Activated CD4-positive, alpha-beta memory T cell treated with anti-CD3 and anti-CD28 coated beads for 36 hours (primary cell): ENCODE results near the gene SREBF1. TPM values are rescaled to one million over a fixed set of nuclear protein-coding genes. Genes with fewer than 3 reads are reported as not detected.
A peak's percentile ranks its signal among the peaks of the same experiment; 100 is the strongest.

Experiments
- CTCF ChIA-PET: fragments of 350-600 bp; sonication (Branson Sonifier 250); formaldehyde crosslinking; loops from one replicate; lab custom pipeline; 2021; ENCODE audit warnings: antibody characterized with exemption, inconsistent platforms; lab: Charles Lee
- POLR2A ChIA-PET: fragments of 350-600 bp; sonication (Branson Sonifier 250); formaldehyde crosslinking; loops from one replicate; lab custom pipeline; 2021; ENCODE audit warnings: antibody characterized with exemption; lab: Charles Lee
- DNase-seq: peaks from one replicate; pipeline ENCODE4 v3.0.0-alpha.2; 2020
- H3K27ac Mint-ChIP-seq: one replicate; pipeline ENCODE4 v1.8.0; 2021; ENCODE audit warnings: mixed read lengths
- H3K27me3 Mint-ChIP-seq: one replicate; pipeline ENCODE4 v1.8.0; 2021; ENCODE audit warnings: mixed read lengths
- H3K36me3 Mint-ChIP-seq: one replicate; pipeline ENCODE4 v1.8.0; 2021; ENCODE audit warnings: mixed read lengths
- H3K4me1 Mint-ChIP-seq: one replicate; pipeline ENCODE4 v1.8.0; 2021; ENCODE audit warnings: low read depth, mixed read lengths
- H3K4me3 Mint-ChIP-seq: one replicate; pipeline ENCODE4 v1.8.0; 2021; ENCODE audit warnings: mild to moderate bottlenecking, mixed read lengths
- H3K9me3 Mint-ChIP-seq: one replicate; pipeline ENCODE4 v1.8.0; 2021; ENCODE audit warnings: mixed read lengths
- intact Hi-C: fragments of 100-400 bp; cut with micrococcal nuclease; formaldehyde crosslinking; loops from one replicate; pipeline ENCODE4 v1.15.1; 2023
- total RNA-seq, 2 experiments: library from RNA; stranded (reverse); gene quantifications; one replicate each; pipeline ENCODE4 v1.2.3, GENCODE V29; 2021

SREBF1 gene
- total RNA-seq = 100 to 1,000 TPM in 1 of 2 experiments, 10 to 100 TPM in 1; 93.7 to 106 TPM

GRCh38 chr17:17836818-17837379 lies at the start of gene SREBF1:
Gene SREBF1 (minus strand): TSS chr17:17836986. CDS start chr17:17836817, 169 bp downstream.
- Mint-ChIP-seq H3K36me3 (peaks cover 33% of the 10 kb centered on the region), H3K4me3 (peak within 1 kb of the TSS; percentile 89), H3K27ac (peak within 1 kb of the TSS; percentile 96), H3K4me1 (peaks cover 69% of the 10 kb centered on the region), H3K9me3 (no peaks in the 10 kb centered on the region), H3K27me3 (no peaks in the 10 kb centered on the region)
- intact Hi-C loops = loop anchor here (2.0 to 5.0 kb wide), 2 partner anchors 14 to 155 kb away; partner anchors contain the start of gene RAI1
- POLR2A ChIA-PET = interaction anchor here (1.0 to 6.9 kb wide), 13 partner anchors 11 to 1621 kb away, joined by 3 to 135 read pairs (median 4); partner anchors contain the start of genes DRC3 and TOM1L2
- peak; percentile 80 for DNase-seq
- CTCF ChIA-PET = interaction anchor here (0.9 to 2.7 kb wide), 12 partner anchors 9 to 197 kb away, joined by 3 to 12 read pairs (median 6); no protein-coding TSS in a partner anchor

GRCh38 chr17:17886226-17886625 lies 49.4 kb upstream of the SREBF1 start:
- no peak overlapping the region for H3K27ac Mint-ChIP-seq
- H3K36me3 Mint-ChIP-seq = no peaks in the 10 kb centered on the region
- no peak for DNase-seq
- POLR2A ChIA-PET = no interaction called here
- CTCF ChIA-PET = no interaction called here
- no peaks in the 10 kb centered on the region for H3K27me3 Mint-ChIP-seq
- no peaks in the 10 kb centered on the region for H3K9me3 Mint-ChIP-seq
- H3K4me1 Mint-ChIP-seq = no peaks in the 10 kb centered on the region
- intact Hi-C loops = no loop called here
- no peak overlapping the region for H3K4me3 Mint-ChIP-seq

GRCh38 chr17:17884391-17885357 lies 47.9 kb upstream of the SREBF1 start:
- H3K9me3 Mint-ChIP-seq = no peaks in the 10 kb centered on the region
- no peaks in the 10 kb centered on the region for H3K36me3 Mint-ChIP-seq
- no peak overlapping the region for H3K4me3 Mint-ChIP-seq
- POLR2A ChIA-PET = no interaction called here
- intact Hi-C loops = loop anchor here (5.0 kb wide), 1 partner anchor 33 kb away; no protein-coding TSS in a partner anchor
- H3K27me3 Mint-ChIP-seq = no peaks in the 10 kb centered on the region
- no peak for DNase-seq
- H3K27ac Mint-ChIP-seq = no peak overlapping the region
- no peaks in the 10 kb centered on the region for H3K4me1 Mint-ChIP-seq
- CTCF ChIA-PET = interaction anchor here (0.6 to 1.5 kb wide), 4 partner anchors 14 to 30 kb away, joined by 3 to 4 read pairs (median 3); no protein-coding TSS in a partner anchor

GRCh38 chr17:17883801-17884200 lies 47.0 kb upstream of the SREBF1 start:
- CTCF ChIA-PET = no interaction called here
- no peaks in the 10 kb centered on the region for H3K9me3 Mint-ChIP-seq
- H3K27me3 Mint-ChIP-seq = no peaks in the 10 kb centered on the region
- no peaks in the 10 kb centered on the region for H3K36me3 Mint-ChIP-seq
- no peak overlapping the region for H3K4me3 Mint-ChIP-seq
- intact Hi-C loops = loop anchor here (5.0 kb wide), 1 partner anchor 34 kb away; no protein-coding TSS in a partner anchor
- H3K27ac Mint-ChIP-seq = no peak overlapping the region
- H3K4me1 Mint-ChIP-seq = no peaks in the 10 kb centered on the region
- DNase-seq = no peak
- POLR2A ChIA-PET = no interaction called here

GRCh38 chr17:17882082-17882581 lies 45.3 kb upstream of the SREBF1 start:
- Mint-ChIP-seq H3K4me3 (no peak overlapping the region), H3K27me3 (no peaks in the 10 kb centered on the region), H3K9me3 (no peaks in the 10 kb centered on the region), H3K27ac (no peak overlapping the region), H3K36me3 (no peaks in the 10 kb centered on the region), H3K4me1 (no peaks in the 10 kb centered on the region)
- POLR2A ChIA-PET = no interaction called here
- CTCF ChIA-PET = no interaction called here
- no peak for DNase-seq
- intact Hi-C loops = loop anchor here (5.0 kb wide), 1 partner anchor 35 kb away; no protein-coding TSS in a partner anchor

GRCh38 chr17:17880577-17881196 lies 43.9 kb upstream of the SREBF1 start:
- Mint-ChIP-seq H3K36me3 (no peaks in the 10 kb centered on the region), H3K9me3 (no peaks in the 10 kb centered on the region), H3K4me1 (no peaks in the 10 kb centered on the region), H3K4me3 (no peak overlapping the region), H3K27ac (no peak overlapping the region), H3K27me3 (no peaks in the 10 kb centered on the region)
- DNase-seq = no peak
- POLR2A ChIA-PET = no interaction called here
- intact Hi-C loops = loop anchor here (5.0 kb wide), 1 partner anchor 37 kb away; no protein-coding TSS in a partner anchor
- CTCF ChIA-PET = no interaction called here

GRCh38 chr17:17877529-17878358 lies 41.0 kb upstream of the SREBF1 start:
- POLR2A ChIA-PET = no interaction called here
- Mint-ChIP-seq H3K4me3 (no peak overlapping the region), H3K27ac (no peak overlapping the region), H3K9me3 (no peaks in the 10 kb centered on the region), H3K4me1 (no peaks in the 10 kb centered on the region), H3K27me3 (no peaks in the 10 kb centered on the region), H3K36me3 (no peaks in the 10 kb centered on the region)
- no peak for DNase-seq
- CTCF ChIA-PET = no interaction called here
- intact Hi-C loops = loop anchor here (5.0 kb wide), 1 partner anchor 340 kb away; no protein-coding TSS in a partner anchor

- H3K27me3 Mint-ChIP-seq = no peaks in the 10 kb centered on the region
- no peak for DNase-seq
- H3K9me3 Mint-ChIP-seq = no peaks in the 10 kb centered on the region
- CTCF ChIA-PET = interaction anchor here (1.7 kb wide), 1 partner anchor 17 kb away, joined by 8 read pairs; no protein-coding TSS in a partner anchor
- H3K4me1 Mint-ChIP-seq = no peaks in the 10 kb centered on the region
- H3K36me3 Mint-ChIP-seq = no peaks in the 10 kb centered on the region
- intact Hi-C loops = loop anchor here (5.0 kb wide), 1 partner anchor 340 kb away; no protein-coding TSS in a partner anchor
- no peak overlapping the region for H3K27ac Mint-ChIP-seq
- no peak overlapping the region for H3K4me3 Mint-ChIP-seq
- POLR2A ChIA-PET = no interaction called here
Observed at GRCh38 chr17:17876959-17877528, 40.3 kb upstream of the SREBF1 start.

- no peak overlapping the region for H3K27ac Mint-ChIP-seq
- H3K27me3 Mint-ChIP-seq = no peaks in the 10 kb centered on the region
- POLR2A ChIA-PET = no interaction called here
- H3K4me1 Mint-ChIP-seq = no peaks in the 10 kb centered on the region
- CTCF ChIA-PET = interaction anchor here (0.7 kb wide), 1 partner anchor 26 kb away, joined by 3 read pairs; no protein-coding TSS in a partner anchor
- no peaks in the 10 kb centered on the region for H3K9me3 Mint-ChIP-seq
- H3K4me3 Mint-ChIP-seq = no peak overlapping the region
- no peaks in the 10 kb centered on the region for H3K36me3 Mint-ChIP-seq
- DNase-seq = no peak
- intact Hi-C loops = no loop called here
Observed at GRCh38 chr17:17874478-17874877, 37.7 kb upstream of the SREBF1 start.

GRCh38 chr17:17873450-17873991 lies 36.7 kb upstream of the SREBF1 start:
- no peaks in the 10 kb centered on the region for H3K9me3 Mint-ChIP-seq
- H3K27me3 Mint-ChIP-seq = no peaks in the 10 kb centered on the region
- no peak overlapping the region for H3K4me3 Mint-ChIP-seq
- no peaks in the 10 kb centered on the region for H3K36me3 Mint-ChIP-seq
- H3K4me1 Mint-ChIP-seq = no peaks in the 10 kb centered on the region
- CTCF ChIA-PET = no interaction called here
- POLR2A ChIA-PET = no interaction called here
- no peak overlapping the region for H3K27ac Mint-ChIP-seq
- no peak for DNase-seq
- intact Hi-C loops = no loop called here
